Fibroblast of the conjunctiva (primary cell): ENCODE results near the gene BCL2.

Source experiments
- DNase-seq: peaks from one replicate; pipeline ENCODE4 v3.0.0-alpha.2; 2010; ENCODE audit warnings: low read depth

Gene BCL2

DNA sequence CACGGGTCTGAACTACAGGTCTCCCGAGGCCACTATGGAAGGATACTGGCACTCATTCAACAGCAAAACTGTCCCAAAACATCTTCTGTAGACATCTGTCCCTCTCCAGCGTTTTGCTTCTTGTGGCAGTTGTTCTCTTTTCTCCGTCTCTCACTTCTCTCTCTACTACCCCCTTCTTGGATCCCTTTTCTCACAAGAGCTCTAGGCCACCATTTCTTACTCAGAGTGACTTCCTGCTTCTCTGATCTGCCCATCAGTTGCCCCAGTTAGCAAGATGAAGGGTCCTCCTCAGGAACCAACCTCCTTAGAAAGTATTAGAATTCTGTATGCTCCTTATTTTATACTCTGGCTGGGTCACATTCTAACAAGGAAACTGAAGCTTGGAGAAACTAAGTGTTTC is 32.6 kb downstream of the BCL2 start:
- DNase-seq: no peak

GRCh38 chr18:63284827-63285733 is 34.5 kb downstream of the BCL2 start:
- DNase-seq: no peak

DNA sequence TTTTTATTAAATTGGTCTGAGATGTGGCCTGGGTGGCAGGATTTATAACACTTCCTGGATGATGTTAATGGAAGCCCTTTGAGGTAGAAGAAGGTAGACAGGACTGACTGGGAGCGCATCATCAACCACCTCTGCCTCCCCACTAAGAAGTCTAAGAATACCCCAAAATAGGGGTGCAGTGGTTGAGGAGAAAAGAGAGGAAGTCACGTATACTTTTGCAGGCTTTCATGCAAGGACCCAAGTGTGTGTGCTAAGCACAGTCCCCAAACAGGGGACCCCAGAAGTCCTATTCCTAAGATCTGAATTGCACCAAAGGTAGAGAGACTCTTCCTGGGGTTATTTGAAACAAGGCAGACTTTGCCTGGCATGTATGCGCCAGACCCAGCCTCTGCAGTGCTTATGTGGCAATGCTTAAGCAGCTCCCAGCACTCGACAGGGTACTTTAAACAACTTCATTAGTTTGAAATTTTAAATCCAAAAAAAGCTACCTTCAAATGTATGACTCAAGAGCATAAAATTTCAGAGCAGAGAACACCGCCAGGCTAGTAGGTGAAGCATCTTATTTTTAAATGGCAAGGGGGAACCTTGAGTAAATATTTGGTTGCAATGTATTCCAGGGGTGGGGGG is 35.3 kb downstream of the BCL2 start:
- no peak for DNase-seq

DNA sequence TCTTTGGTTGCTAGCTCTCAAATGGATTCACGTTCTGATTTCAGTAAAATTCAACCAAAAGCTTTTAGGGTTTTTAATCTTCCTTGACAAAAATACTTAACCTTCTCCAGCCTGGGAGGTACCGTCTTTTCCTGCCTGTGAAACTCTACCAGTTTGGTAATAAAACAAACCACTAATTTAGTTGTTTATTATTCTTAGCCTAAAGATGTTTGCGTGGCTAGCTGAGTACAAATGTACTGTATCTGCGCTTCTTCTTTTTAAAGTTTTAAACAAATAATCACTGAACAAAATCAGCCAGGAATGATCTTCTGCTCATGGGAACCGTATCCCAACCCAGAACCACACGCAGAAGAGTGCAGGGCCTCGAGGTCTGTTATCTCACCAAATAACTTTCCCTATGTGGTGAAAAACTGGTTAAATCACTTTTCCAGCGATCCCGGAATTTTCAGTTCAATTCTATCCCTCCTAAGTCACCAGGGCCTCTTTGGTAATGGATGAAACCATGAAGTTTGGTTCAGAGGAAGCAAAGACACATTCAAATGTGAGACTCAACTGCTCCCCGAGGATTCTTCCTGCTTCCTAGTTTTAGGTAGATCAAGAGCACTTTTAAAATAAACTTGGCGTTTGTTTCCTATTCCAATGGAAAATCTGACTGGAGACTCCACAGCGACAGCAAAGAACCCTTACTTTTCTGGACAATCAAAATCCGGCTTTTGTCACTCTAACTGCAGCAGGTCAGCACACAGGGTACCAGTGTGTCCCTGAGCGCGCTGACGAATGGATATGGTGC is 36.1 kb downstream of the BCL2 start:
- DNase-seq: no peak

- no peak for DNase-seq
Observed at GRCh38 chr18:63282793-63283192, 36.8 kb downstream of the BCL2 start.

- DNase-seq: no peak
Observed at GRCh38 chr18:63273222-63273927, 46.2 kb downstream of the BCL2 start.

DNA sequence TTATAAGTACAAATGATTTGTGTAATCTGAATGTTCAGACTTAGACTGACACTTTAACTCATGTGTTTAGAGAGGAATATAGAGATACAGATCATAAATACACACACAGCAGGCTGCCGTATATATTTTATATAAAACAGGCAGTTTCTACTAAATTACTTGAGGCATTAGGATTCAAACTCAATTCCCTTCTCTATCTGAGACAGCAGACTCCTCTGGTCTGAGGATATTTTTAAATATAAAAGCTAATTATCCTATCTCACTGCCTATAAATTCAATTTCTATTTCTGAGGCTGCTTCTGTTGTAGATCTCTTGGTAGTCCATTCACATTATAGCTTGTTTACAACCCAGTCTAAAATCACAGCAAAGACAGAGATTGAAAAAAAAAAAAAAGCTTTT is 46.9 kb downstream of the BCL2 start:
- no peak for DNase-seq

GRCh38 chr18:63271881-63272299 is 47.7 kb downstream of the BCL2 start:
- no peak for DNase-seq

- no peak for DNase-seq
Observed at GRCh38 chr18:63271148-63271547, 48.4 kb downstream of the BCL2 start.

GRCh38 chr18:63267975-63268721 is 51.4 kb downstream of the BCL2 start:
- DNase-seq: no peak

GRCh38 chr18:63266888-63267790 is 52.4 kb downstream of the BCL2 start:
- no peak for DNase-seq

DNA sequence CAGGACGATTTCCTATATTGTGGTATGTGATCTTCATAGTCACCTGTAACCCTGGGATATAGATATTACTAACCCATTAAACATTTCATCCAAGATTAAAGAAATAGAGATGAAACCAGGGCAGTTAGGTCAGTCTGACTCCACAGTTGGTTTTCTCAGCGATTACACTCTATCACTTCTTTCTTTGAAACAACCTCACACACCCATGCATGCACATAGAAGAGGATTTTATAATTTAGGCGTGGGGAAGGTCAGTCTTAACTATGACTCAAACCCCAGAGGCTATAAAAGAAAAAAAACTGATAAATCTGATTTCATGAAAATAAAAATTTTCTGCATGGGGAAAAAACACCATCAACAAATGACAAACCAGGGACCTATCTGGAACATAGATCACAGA is 54.2 kb downstream of the BCL2 start:
- no peak for DNase-seq

GRCh38 chr18:63264871-63265270 is 54.7 kb downstream of the BCL2 start:
- no peak for DNase-seq

GRCh38 chr18:63263444-63263843 is 56.1 kb downstream of the BCL2 start:
- DNase-seq: no peak

- DNase-seq: no peak
Observed at GRCh38 chr18:63262369-63263335, 56.9 kb downstream of the BCL2 start.

GRCh38 chr18:63261029-63261428 is 58.5 kb downstream of the BCL2 start:
- DNase-seq: no peak

DNA sequence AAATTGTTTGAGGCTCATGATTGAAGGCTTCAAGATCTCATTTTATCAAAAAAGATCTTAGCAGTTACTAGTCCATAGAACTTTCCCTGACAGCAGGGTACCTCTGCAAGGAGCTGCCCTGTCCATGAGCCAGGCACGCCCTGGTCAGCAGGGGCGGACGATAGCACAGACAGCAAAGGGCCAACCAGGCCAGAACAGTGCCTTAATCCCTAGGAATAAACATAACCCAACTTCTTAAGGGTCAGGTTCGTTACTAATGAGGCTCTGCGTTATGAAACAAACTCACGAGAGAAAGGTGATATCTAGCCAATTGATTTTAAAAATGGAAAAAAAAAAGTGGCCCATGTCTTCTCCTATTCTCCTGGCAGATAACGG is 59.2 kb downstream of the BCL2 start:
- no peak for DNase-seq

DNA sequence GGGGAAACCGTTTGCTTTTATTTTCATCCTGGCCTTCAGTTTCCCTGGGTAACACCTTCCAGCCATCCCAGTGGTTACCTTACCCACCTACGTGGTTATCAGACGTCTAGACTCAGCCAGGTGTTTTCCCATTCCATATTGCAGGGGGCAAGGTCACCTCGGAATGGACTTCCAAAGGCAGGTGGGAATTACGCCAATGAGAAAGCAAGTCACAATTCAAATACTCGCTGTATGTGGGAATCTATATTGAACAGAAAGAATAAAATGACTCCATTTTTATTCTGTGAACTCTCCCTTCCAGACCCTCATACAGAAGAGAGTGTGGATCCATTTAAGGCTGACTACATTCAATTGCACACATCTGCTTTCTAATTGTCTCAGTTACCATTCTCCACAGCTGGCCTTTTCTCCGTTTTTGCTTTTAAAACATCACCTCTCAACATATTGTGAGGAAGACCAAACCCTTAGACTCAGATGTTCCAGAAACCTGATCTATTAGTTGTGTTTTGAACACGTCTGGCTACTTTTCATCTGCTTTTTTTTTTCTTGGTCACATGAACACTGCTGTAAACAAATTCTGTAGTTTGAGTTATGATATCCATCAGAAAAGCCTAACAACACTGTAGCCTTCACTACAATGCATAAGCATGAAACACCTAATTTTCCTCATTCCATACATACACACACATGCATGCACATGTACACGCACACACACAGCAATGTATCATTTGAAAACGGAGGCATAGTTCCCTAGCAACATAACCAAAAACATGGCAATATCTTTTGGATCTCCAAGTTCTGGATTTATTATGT is 59.8 kb downstream of the BCL2 start:
- DNase-seq: no peak
